HEK293T (cell line): ENCODE data around the gene CD244.

Source experiments
- CTCF ChIA-PET: fragments of 350-600 bp; formaldehyde crosslinking; extraction: SDS; loops from one replicate; lab custom pipeline; 2021; ENCODE audit warnings: antibody characterized with exemption, inconsistent platforms; lab: Yijun Ruan, JAX
- POLR2A ChIA-PET: fragments of 350-600 bp; formaldehyde crosslinking; extraction: SDS; loops from one replicate; lab custom pipeline; 2020; ENCODE audit warnings: antibody characterized with exemption, inconsistent platforms; lab: Yijun Ruan, JAX
- DNase-seq: peaks from one replicate; pipeline ENCODE4 v3.0.0; 2012; ENCODE audit warnings: mixed read lengths; ENCODE audit errors: extremely low spot score
- ARNT ChIP-seq: fragments of 450-650 bp; IDR thresholded peaks from 2 replicates; pipeline ENCODE4 v1.6.1; 2017; ENCODE audit warnings: mild to moderate bottlenecking
- BHLHE40 ChIP-seq: fragments of 450-650 bp; IDR thresholded peaks from 2 replicates; pipeline ENCODE4 v1.6.1; 2016; ENCODE audit warnings: mild to moderate bottlenecking, moderate library complexity, borderline replicate concordance
- CTBP1 ChIP-seq: fragments of 450-650 bp; IDR thresholded peaks from 2 replicates; pipeline ENCODE4 v1.6.1; 2016; ENCODE audit warnings: borderline replicate concordance
- ELF4 ChIP-seq: fragments of 450-650 bp; IDR thresholded peaks from 2 replicates; pipeline ENCODE4 v1.6.1; 2017; ENCODE audit warnings: antibody characterized with exemption
- FOXA1 ChIP-seq: fragments of 450-650 bp; IDR thresholded peaks from 2 replicates; pipeline ENCODE4 v1.6.1; 2016; ENCODE audit warnings: mild to moderate bottlenecking
- FOXK2 ChIP-seq: fragments of 450-650 bp; IDR thresholded peaks from 2 replicates; pipeline ENCODE4 v1.6.1; 2016; ENCODE audit warnings: mild to moderate bottlenecking
- FOXM1 ChIP-seq: fragments of 450-650 bp; IDR thresholded peaks from 2 replicates; pipeline ENCODE4 v1.6.1; 2017; ENCODE audit warnings: mild to moderate bottlenecking, borderline replicate concordance
- HDGF ChIP-seq: fragments of 450-650 bp; IDR thresholded peaks from 2 replicates; pipeline ENCODE4 v1.6.1; 2017; ENCODE audit warnings: antibody characterized with exemption, borderline replicate concordance
- L3MBTL2 ChIP-seq: fragments of 450-650 bp; conservative IDR thresholded peaks from 2 replicates; pipeline ENCODE4 v1.6.1; 2016; ENCODE audit warnings: mild to moderate bottlenecking
- LEF1 ChIP-seq: fragments of 450-650 bp; IDR thresholded peaks from 2 replicates; pipeline ENCODE4 v1.6.1; 2017; ENCODE audit warnings: mild to moderate bottlenecking, borderline replicate concordance
- NFRKB ChIP-seq: fragments of 450-650 bp; IDR thresholded peaks from 2 replicates; pipeline ENCODE4 v1.6.1; 2016; ENCODE audit warnings: mild to moderate bottlenecking, moderate library complexity
- SP1 ChIP-seq: fragments of 450-650 bp; IDR thresholded peaks from 2 replicates; pipeline ENCODE4 v1.6.1; 2017
- SUZ12 ChIP-seq: fragments of 450-650 bp; IDR thresholded peaks from 2 replicates; pipeline ENCODE4 v1.6.1; 2016; ENCODE audit warnings: mild to moderate bottlenecking
- TARDBP ChIP-seq: fragments of 450-650 bp; IDR thresholded peaks from 2 replicates; pipeline ENCODE4 v1.6.1; 2016
- ZNF384 ChIP-seq: fragments of 450-650 bp; IDR thresholded peaks from 2 replicates; pipeline ENCODE4 v1.6.1; 2016
- TF ChIP-seq, protein P1 (sequence below): fragments of 450-650 bp; IDR thresholded peaks from 2 replicates; pipeline ENCODE4 v1.6.1; 2016

The CD244 gene

DNA sequence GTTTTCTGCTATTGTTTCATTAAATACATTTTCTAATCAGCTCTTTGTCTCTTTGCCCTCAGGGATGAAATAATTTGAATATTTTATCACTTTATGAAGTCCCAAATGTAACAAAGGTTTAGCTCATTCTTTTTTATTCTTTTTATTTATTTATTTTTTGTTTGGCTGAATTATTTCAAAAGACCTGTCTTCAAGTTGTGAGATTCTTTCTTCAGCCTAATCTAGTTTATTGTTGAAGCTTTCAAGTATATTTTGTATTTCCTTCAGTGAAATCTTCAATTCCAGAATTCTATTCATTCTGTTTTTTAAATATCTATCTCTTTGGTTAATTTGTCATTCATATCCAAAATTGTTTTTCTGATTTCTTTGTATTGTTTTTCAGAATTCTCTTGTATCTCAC lies 55.9 kb downstream of the CD244 start:
- CTCF ChIA-PET = no interaction called here
- TF ChIP-seq, protein P1, sequence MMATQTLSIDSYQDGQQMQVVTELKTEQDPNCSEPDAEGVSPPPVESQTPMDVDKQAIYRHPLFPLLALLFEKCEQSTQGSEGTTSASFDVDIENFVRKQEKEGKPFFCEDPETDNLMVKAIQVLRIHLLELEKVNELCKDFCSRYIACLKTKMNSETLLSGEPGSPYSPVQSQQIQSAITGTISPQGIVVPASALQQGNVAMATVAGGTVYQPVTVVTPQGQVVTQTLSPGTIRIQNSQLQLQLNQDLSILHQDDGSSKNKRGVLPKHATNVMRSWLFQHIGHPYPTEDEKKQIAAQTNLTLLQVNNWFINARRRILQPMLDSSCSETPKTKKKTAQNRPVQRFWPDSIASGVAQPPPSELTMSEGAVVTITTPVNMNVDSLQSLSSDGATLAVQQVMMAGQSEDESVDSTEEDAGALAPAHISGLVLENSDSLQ = no peak
- TF ChIP-seq FOXA1 (no peak), ZNF384 (no peak), SUZ12 (no peak), NFRKB (no peak), TARDBP (no peak), FOXK2 (no peak), L3MBTL2 (no peak), ELF4 (no peak), FOXM1 (no peak), LEF1 (no peak), ARNT (no peak)
- no peak for DNase-seq

DNA sequence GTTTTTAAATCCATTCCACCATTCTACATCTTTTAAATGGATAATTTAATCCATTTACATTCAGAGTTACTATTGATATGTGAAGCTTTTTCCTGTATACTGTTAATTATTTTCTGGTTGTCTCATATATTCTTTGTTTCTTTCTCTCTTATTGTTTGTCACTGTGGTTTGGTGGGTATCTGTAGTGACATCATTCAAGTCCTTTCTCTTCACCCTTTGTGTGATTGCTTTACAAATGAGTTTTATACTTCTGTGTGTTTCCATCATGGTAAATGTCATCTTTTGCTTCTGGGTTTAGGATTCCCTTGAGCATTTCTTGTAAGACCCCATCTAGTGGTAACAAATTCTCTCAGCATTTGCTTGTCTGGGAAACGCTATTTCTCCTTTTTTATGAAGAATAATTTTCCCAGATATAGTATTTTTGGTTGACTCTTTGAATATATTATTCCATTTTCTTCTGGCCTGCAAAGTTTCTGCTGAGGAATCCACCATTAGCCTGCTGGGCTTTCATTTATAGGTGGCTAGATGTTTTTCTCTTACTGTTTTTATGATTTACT lies 56.5 kb downstream of the CD244 start:
- DNase-seq = no peak
- ChIA-PET CTCF (no interaction called here), POLR2A (no interaction called here)
- TF ChIP-seq SUZ12 (no peak), ZNF384 (no peak), FOXK2 (no peak)

More for the DNA sequence above, 55.9 kb downstream of the CD244 start:
- POLR2A ChIA-PET = no interaction called here

DNA sequence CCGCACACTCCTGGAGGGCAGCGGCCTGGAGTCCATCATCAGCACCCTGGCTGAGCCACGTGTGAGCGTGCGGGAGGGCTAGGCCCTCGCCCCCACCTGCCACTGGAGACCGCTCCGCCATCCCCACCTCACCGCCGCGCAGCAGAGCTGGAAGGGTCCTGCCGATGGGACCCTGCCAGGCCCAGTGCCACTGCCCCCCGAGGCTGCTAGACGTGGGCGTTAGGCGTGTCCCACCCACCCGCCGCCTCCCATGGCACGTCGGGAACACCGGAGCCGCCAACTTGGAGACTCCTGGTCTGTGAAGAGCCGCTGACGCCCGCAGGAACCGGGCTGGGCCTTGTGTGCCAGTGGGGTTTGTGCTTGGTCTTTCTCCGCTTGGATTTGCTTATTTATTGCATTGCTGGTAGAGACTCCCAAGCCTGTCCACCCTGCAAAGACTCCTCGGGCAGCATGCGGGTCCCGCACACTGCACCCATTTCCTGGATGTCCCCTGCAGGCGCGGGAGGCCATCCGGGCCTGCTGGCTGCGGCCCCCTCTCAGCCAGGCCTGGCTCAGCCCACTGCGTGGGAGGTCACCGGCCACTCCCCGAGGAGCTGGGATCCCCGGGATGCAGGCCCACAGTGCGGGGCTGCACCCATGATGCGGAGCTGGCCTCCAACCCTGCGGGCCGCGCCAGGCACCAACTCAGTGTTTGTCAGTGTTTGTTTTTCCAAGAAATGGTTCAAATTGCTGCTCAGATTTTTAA lies 60.7 kb downstream of the CD244 start:
- ChIA-PET POLR2A (no interaction called here), CTCF (interaction anchor here (0.6 kb wide), 1 partner anchor 480 kb away, joined by 5 read pairs; no protein-coding TSS in a partner anchor)
- TF ChIP-seq CTBP1 (no peak), SUZ12 (no peak), ELF4 (no peak), FOXA1 (no peak), FOXK2 (no peak), ARNT (no peak), SP1 (no peak), ZNF384 (no peak), FOXM1 (no peak), BHLHE40 (no peak), LEF1 (no peak), HDGF (no peak)
- TF ChIP-seq, protein P1 = no peak
- no peak for DNase-seq

DNA sequence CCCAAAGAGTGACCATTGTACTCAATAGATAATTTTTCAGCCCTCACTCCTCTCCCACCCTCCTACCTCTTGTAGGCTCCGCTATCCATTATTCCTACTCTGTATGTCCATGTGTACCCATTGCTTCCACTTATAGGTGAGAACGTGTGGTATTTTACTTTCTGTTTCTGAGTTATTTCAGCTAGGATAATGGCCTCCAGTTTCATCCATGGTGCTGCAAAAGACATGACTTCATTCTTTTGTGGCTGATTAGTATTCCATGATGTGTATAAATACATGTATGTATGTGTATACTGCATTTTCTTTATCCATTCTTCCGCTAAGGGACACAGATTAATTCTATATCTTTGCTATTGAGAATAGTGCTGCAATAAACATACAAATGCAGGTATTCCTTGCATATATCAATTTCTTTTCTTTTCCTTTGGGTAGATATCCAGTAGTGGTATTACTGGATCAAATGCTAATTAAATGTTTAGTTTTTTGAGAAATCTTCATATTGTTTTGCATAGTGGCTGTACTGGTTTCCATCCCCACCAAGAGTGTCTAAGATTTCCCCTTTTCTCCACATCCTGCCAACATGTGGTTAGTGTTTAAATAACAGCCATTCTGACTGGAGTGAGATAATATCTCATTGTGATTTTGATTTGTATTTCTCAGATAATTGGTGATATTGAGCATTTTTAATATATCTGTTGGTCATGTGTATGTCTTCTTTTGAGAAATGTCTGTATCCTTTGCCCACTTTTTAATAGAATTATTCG lies 61.9 kb downstream of the CD244 start:
- ChIA-PET POLR2A (no interaction called here), CTCF (no interaction called here)
- DNase-seq = no peak
- no peak for TF ChIP-seq BHLHE40
- TF ChIP-seq FOXK2 = no peak
- no peak for TF ChIP-seq SP1
- TF ChIP-seq LEF1 = no peak
- TF ChIP-seq FOXA1 = no peak
- no peak for TF ChIP-seq HDGF
- no peak for TF ChIP-seq NFRKB
- TF ChIP-seq, protein P1 = no peak
- no peak for TF ChIP-seq ELF4
- no peak for TF ChIP-seq TARDBP
- TF ChIP-seq CTBP1 = no peak
- TF ChIP-seq ZNF384 = no peak
- TF ChIP-seq L3MBTL2 = no peak
- TF ChIP-seq FOXM1 = no peak
- no peak for TF ChIP-seq SUZ12
- TF ChIP-seq ARNT = no peak

DNA sequence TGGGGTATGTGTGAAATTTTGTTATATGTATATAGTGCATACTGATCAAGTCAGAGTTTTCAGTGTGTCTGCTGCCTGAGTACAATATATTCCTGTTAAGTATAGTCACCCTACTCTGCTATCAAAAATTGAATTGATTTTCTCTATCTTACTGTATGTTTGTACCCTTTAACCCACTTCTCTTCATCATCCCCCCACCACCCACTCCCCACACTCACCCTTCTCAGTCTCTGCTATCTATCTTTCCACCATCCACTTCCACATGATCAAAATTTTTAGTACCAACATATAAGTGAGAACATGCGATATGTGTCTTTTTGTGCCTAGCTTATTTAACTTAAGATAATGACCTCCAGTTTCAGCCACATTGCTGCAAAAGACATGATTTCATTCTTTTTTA lies 62.5 kb downstream of the CD244 start:
- TF ChIP-seq NFRKB (no peak), FOXA1 (no peak), FOXM1 (no peak), L3MBTL2 (no peak), FOXK2 (no peak), TARDBP (no peak), SP1 (no peak), ZNF384 (no peak), HDGF (no peak), SUZ12 (no peak), ELF4 (no peak), CTBP1 (no peak), LEF1 (no peak), BHLHE40 (no peak), ARNT (no peak)
- TF ChIP-seq, protein P1 = no peak
- ChIA-PET POLR2A (no interaction called here), CTCF (no interaction called here)
- no peak for DNase-seq
